ENCODE data around the gene IFI44.

DNA sequence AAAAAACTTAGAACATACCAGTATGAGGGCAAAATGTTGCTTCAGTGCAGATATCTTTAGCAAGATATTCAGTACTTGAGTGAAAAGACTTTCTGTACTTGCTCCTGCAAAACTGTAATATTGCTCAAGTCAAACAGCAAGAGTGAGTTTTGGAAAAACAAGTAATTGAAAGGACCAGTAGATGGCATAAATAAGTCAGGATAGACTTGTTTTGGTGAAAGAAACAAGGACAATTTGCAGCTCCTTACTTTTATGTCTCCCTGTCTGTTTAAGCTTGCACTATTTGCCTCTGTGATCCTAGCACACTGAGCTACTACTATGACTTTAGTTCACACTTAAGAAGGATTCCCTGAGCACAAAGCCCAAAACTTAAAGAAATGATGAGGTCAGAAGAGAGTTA, 39.1 kb downstream of the IFI44 start:
- TF ChIP-seq, protein P1, sequence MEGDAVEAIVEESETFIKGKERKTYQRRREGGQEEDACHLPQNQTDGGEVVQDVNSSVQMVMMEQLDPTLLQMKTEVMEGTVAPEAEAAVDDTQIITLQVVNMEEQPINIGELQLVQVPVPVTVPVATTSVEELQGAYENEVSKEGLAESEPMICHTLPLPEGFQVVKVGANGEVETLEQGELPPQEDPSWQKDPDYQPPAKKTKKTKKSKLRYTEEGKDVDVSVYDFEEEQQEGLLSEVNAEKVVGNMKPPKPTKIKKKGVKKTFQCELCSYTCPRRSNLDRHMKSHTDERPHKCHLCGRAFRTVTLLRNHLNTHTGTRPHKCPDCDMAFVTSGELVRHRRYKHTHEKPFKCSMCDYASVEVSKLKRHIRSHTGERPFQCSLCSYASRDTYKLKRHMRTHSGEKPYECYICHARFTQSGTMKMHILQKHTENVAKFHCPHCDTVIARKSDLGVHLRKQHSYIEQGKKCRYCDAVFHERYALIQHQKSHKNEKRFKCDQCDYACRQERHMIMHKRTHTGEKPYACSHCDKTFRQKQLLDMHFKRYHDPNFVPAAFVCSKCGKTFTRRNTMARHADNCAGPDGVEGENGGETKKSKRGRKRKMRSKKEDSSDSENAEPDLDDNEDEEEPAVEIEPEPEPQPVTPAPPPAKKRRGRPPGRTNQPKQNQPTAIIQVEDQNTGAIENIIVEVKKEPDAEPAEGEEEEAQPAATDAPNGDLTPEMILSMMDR (IDR thresholded peaks at IDR 0.05) = no peak
- no peak for TF ChIP-seq EZH2 (IDR thresholded peaks at IDR 0.05; ENCODE audit: borderline replicate concordance, insufficient read depth, low read depth, low read length, poor library complexity, severe bottlenecking)
